ENCODE data around the gene EML5.

DNA sequence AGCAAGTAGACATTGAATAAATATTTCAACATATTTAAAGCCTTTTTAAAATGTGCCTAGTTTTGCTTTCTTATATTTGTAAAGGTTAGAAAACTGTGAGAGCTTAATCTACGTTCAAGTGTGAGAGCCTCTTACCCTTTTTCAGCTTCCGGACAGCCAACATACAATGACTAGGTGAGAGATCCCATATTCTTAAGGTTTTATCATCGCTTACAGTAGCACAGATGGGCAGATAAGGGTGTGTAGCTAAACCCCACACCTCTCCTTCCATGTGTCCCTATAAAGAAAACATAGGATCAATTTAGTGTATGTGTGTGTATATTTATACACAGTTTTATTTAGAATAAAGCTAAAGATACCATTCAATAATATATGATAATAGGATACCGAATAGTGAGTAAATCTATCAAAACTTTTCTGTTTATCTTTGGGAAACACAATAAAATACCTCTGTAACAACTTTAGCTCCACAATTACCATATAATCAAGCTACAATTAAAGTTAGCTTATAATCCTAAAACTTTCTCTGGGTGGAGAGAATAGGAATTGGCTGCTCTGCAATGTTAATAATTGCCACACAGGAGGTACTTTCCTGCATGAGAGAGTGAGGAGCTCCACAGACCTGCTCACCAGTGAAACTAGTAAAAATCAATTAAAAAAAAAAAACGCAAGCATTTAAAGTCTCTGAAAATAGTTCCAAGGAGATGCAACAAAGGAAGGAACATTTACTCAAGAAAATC lies 110.8 kb downstream of the EML5 start:
- TF ChIP-seq POLR2A (IDR thresholded peaks at IDR 0.05), result no peak
- TF ChIP-seq, protein P1, sequence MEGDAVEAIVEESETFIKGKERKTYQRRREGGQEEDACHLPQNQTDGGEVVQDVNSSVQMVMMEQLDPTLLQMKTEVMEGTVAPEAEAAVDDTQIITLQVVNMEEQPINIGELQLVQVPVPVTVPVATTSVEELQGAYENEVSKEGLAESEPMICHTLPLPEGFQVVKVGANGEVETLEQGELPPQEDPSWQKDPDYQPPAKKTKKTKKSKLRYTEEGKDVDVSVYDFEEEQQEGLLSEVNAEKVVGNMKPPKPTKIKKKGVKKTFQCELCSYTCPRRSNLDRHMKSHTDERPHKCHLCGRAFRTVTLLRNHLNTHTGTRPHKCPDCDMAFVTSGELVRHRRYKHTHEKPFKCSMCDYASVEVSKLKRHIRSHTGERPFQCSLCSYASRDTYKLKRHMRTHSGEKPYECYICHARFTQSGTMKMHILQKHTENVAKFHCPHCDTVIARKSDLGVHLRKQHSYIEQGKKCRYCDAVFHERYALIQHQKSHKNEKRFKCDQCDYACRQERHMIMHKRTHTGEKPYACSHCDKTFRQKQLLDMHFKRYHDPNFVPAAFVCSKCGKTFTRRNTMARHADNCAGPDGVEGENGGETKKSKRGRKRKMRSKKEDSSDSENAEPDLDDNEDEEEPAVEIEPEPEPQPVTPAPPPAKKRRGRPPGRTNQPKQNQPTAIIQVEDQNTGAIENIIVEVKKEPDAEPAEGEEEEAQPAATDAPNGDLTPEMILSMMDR (IDR thresholded peaks at IDR 0.05), result no peak
